ENCODE measurements around the gene GAB2. TPM values are rescaled to one million over a fixed set of nuclear protein-coding genes. Genes with fewer than 3 reads are reported as not detected.
"Not testable (repeated sequence)": the region's sequence is repeated elsewhere in the genome, so short reads cannot be mapped to it uniquely, and the experiment has no call there.

The GAB2 gene
- total RNA-seq, 1 donor from 2014 or later = 15.9 TPM

- peaks cover 71% of the 10 kb centered on the region for H3K4me1 Mint-ChIP-seq (ENCODE audit: low read depth)
- intact Hi-C loops (cut with micrococcal nuclease) = loop anchor here (1.0 to 5.0 kb wide), 5 partner anchors 24 to 416 kb away; partner anchors contain the start of genes ALG8, KCTD21 and USP35
Observed at GRCh38 chr11:78226684-78227680, 190.6 kb downstream of the GAB2 start.

DNA sequence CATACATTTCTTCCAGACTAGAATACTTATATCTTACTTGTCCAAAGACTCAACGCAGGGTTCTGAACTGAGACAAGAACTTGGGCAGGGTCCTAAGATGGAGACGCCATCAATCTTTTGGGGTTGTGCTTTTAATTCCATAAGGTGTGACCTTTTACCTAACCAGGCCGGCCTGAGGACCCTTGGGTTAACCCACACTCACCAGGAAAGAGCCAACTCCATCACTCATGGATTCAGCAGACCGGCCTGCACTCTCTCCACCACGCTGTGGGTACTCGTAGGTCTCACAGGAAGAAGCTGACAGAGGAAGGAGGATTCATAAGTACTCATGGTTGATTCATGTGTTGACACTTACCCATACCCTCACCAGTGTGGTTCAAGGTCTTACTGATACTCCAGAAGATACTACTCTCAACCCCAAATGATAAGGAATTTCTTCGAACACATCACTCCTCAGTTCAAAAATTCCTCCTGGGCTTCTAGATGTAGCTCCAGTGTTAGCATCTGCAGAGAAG, 192.7 kb downstream of the GAB2 start:
- no peaks in the 10 kb centered on the region for H3K27me3 Mint-ChIP-seq (ENCODE audit: insufficient read depth)
- intact Hi-C loops (cut with micrococcal nuclease) = loop anchor here (5.0 kb wide), 1 partner anchor 117 kb away; no protein-coding TSS in a partner anchor
- no peak for DNase-seq (ENCODE audit: low spot score)
- H3K4me3 Mint-ChIP-seq = no peak overlapping the region
- H3K27ac Mint-ChIP-seq = peak overlapping the region; percentile 24
- no peaks in the 10 kb centered on the region for H3K9me3 Mint-ChIP-seq
- peaks cover 45% of the 10 kb centered on the region for H3K36me3 Mint-ChIP-seq (ENCODE audit: low read depth)
- peaks cover 68% of the 10 kb centered on the region for H3K4me1 Mint-ChIP-seq (ENCODE audit: low read depth)

More at GRCh38 chr11:78226684-78227680, 190.6 kb downstream of the GAB2 start:
- peak overlapping the region; percentile 4 for H3K4me3 Mint-ChIP-seq
- H3K36me3 Mint-ChIP-seq (ENCODE audit: low read depth) = peaks cover 39% of the 10 kb centered on the region
- DNase-seq (ENCODE audit: low spot score) = no peak
- H3K9me3 Mint-ChIP-seq = no peaks in the 10 kb centered on the region
- no peaks in the 10 kb centered on the region for H3K27me3 Mint-ChIP-seq (ENCODE audit: insufficient read depth)
- H3K27ac Mint-ChIP-seq = peak overlapping the region; percentile 89

DNA sequence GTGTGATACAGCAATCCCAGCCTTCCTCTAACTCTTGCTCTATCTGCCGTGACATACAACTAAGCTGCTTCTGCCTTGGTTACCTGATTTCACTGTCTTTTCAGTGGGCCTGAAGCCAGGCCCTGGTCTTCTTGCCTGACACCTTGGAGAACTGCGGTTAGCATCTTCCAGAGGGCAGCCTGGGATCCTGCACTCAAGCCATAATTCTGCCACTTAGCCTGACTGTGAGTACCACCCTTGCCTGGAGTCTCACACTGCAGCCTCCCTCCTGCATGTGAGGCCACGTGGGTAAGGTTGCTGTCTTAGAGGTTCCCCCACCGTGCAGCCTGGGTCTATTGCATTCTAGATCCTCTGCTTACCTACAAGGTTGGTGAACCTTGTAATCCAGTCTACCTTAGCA, 193.1 kb downstream of the GAB2 start:
- H3K4me1 Mint-ChIP-seq (ENCODE audit: low read depth) = peaks cover 63% of the 10 kb centered on the region
- no peak for DNase-seq (ENCODE audit: low spot score)
- H3K36me3 Mint-ChIP-seq (ENCODE audit: low read depth) = peaks cover 43% of the 10 kb centered on the region
- intact Hi-C loops (cut with micrococcal nuclease) = no loop called here
- H3K9me3 Mint-ChIP-seq = no peaks in the 10 kb centered on the region
- H3K27me3 Mint-ChIP-seq (ENCODE audit: insufficient read depth) = no peaks in the 10 kb centered on the region
- no peak overlapping the region for H3K27ac Mint-ChIP-seq
- H3K4me3 Mint-ChIP-seq = no peak overlapping the region

GRCh38 chr11:78223320-78223954, 194.2 kb downstream of the GAB2 start:
- Mint-ChIP-seq H3K27me3 (ENCODE audit: insufficient read depth) (no peaks in the 10 kb centered on the region), H3K4me3 (no peak overlapping the region), H3K36me3 (ENCODE audit: low read depth) (peaks cover 44% of the 10 kb centered on the region), H3K4me1 (ENCODE audit: low read depth) (peaks cover 53% of the 10 kb centered on the region), H3K9me3 (no peaks in the 10 kb centered on the region), H3K27ac (peak overlapping the region; percentile 55)
- intact Hi-C loops (cut with micrococcal nuclease) = no loop called here
- no peak for DNase-seq (ENCODE audit: low spot score)

- Mint-ChIP-seq H3K36me3 (ENCODE audit: low read depth) (peaks cover 48% of the 10 kb centered on the region), H3K4me1 (ENCODE audit: low read depth) (peaks cover 46% of the 10 kb centered on the region)
- H3K27ac Mint-ChIP-seq; DNase-seq (ENCODE audit: low spot score); H3K4me3 Mint-ChIP-seq; H3K27me3 Mint-ChIP-seq (ENCODE audit: insufficient read depth); intact Hi-C loops (cut with micrococcal nuclease); H3K9me3 Mint-ChIP-seq: not testable (repeated sequence)
Observed at GRCh38 chr11:78222726-78223125, 194.9 kb downstream of the GAB2 start.

- H3K4me3 Mint-ChIP-seq = no peak overlapping the region
- intact Hi-C loops (cut with micrococcal nuclease) = no loop called here
- H3K9me3 Mint-ChIP-seq = no peaks in the 10 kb centered on the region
- H3K4me1 Mint-ChIP-seq (ENCODE audit: low read depth) = peaks cover 44% of the 10 kb centered on the region
- H3K36me3 Mint-ChIP-seq (ENCODE audit: low read depth) = peaks cover 55% of the 10 kb centered on the region
- peak overlapping the region; percentile 61 for H3K27ac Mint-ChIP-seq
- no peaks in the 10 kb centered on the region for H3K27me3 Mint-ChIP-seq (ENCODE audit: insufficient read depth)
- no peak for DNase-seq (ENCODE audit: low spot score)
Observed at GRCh38 chr11:78221396-78222315, 196.0 kb downstream of the GAB2 start.

- no peak overlapping the region for H3K4me3 Mint-ChIP-seq
- H3K27ac Mint-ChIP-seq = peak overlapping the region; percentile 61
- peaks cover 39% of the 10 kb centered on the region for H3K4me1 Mint-ChIP-seq (ENCODE audit: low read depth)
- H3K9me3 Mint-ChIP-seq = no peaks in the 10 kb centered on the region
- H3K36me3 Mint-ChIP-seq (ENCODE audit: low read depth) = peaks cover 56% of the 10 kb centered on the region
- intact Hi-C loops (cut with micrococcal nuclease) = no loop called here
- no peaks in the 10 kb centered on the region for H3K27me3 Mint-ChIP-seq (ENCODE audit: insufficient read depth)
- no peak for DNase-seq (ENCODE audit: low spot score)
Observed at GRCh38 chr11:78220218-78221157, 197.1 kb downstream of the GAB2 start.

- intact Hi-C loops (cut with micrococcal nuclease) = no loop called here
- Mint-ChIP-seq H3K9me3 (no peaks in the 10 kb centered on the region), H3K27me3 (ENCODE audit: insufficient read depth) (no peaks in the 10 kb centered on the region), H3K4me1 (ENCODE audit: low read depth) (peaks cover 31% of the 10 kb centered on the region), H3K36me3 (ENCODE audit: low read depth) (peaks cover 51% of the 10 kb centered on the region), H3K4me3 (no peak overlapping the region), H3K27ac (peak overlapping the region; percentile 53)
- DNase-seq (ENCODE audit: low spot score) = no peak
Observed at GRCh38 chr11:78219493-78220217, 198.0 kb downstream of the GAB2 start.

DNA sequence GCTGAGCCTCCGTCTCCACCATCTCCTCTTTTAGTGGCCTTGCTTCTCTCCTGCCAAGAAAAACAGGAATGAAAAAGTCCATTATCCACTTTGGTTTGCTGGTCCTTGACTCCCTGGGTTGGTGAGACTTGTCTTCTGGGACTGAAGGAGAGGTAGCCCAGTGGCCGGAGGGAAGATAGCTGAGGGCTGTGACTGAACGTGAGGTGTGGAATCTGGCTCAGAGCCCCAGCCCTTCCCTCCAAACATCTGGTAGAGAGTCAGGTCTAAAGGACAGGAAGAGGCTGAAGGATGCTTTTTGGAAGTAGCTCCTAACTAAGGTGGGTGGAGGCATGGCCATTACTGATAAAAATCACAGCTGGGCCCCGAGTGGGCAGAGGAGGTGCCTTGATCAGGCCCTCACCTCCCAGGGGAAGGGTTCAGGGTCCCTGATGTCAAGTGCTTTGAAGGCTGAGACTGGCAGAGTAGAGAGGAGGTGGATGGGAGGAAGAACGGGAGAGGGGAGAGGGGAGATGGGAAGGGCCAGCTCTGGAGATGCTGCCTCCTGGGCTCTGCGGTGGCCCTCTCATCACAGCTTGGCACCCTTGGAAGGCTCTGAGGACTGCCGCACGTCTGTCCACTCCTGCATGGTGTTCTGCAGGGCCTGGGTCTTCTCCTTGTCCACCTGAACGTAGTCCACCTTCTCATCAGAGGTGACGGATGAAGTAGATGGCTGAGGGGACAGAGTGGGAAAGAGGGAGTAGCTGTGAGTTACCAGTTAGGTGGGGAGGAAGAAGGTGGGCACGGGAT, 198.7 kb downstream of the GAB2 start:
- intact Hi-C loops (cut with micrococcal nuclease) = no loop called here
- no peak overlapping the region for H3K27ac Mint-ChIP-seq
- no peaks in the 10 kb centered on the region for H3K27me3 Mint-ChIP-seq (ENCODE audit: insufficient read depth)
- H3K4me1 Mint-ChIP-seq (ENCODE audit: low read depth) = peaks cover 27% of the 10 kb centered on the region
- H3K4me3 Mint-ChIP-seq = no peak overlapping the region
- peaks cover 51% of the 10 kb centered on the region for H3K36me3 Mint-ChIP-seq (ENCODE audit: low read depth)
- no peaks in the 10 kb centered on the region for H3K9me3 Mint-ChIP-seq
- DNase-seq (ENCODE audit: low spot score) = no peak

GRCh38 chr11:78217650-78218541, 199.7 kb downstream of the GAB2 start:
- Mint-ChIP-seq H3K27me3 (ENCODE audit: insufficient read depth) (no peaks in the 10 kb centered on the region), H3K4me3 (no peak overlapping the region), H3K4me1 (ENCODE audit: low read depth) (peaks cover 23% of the 10 kb centered on the region), H3K27ac (no peak overlapping the region), H3K9me3 (no peaks in the 10 kb centered on the region), H3K36me3 (ENCODE audit: low read depth) (peaks cover 45% of the 10 kb centered on the region)
- intact Hi-C loops (cut with micrococcal nuclease) = no loop called here
- no peak for DNase-seq (ENCODE audit: low spot score)

Measured in activated T-helper 1 cell treated with anti-CD3 and anti-CD28 coated beads, Interleukin-12 subunit alpha, Interleukin-12 subunit beta, Interleukin-2, Interleukin-4 antibody, amounts not matched to agents 30 ng/mL and 10 ng/mL and 1 ng/mL, durations not matched to agents 14 hours and 24 hours and 36 hours (primary cell).